Aorta (tissue), 5 donors: ENCODE measurements around the gene ZNF518B. TPM values are rescaled to one million over a fixed set of nuclear protein-coding genes. Genes with fewer than 3 reads are reported as not detected.
"Not testable (repeated sequence)": the region's sequence is repeated elsewhere in the genome, so short reads cannot be mapped to it uniquely, and the experiment has no call there.

Experiments used
- ATAC-seq: fragments of 200-7000 bp; cut with Tn5 transposase; one replicate; pipeline ENCODE4 v1.9.1; 2022; ENCODE audit warnings: moderate library complexity; ENCODE audit not compliant: low FRiP score
- DNase-seq, 2 donors: peaks; one replicate each; pipeline ENCODE4 v3.0.0-alpha.2; 2020
- H3K27ac ChIP-seq, 2 donors: one replicate each; pipeline ENCODE4 v1.5.1; 2013; ENCODE audit warnings: low read length in 2 of 2, mild to moderate bottlenecking in 2 of 2, moderate library complexity in 2 of 2, control low read depth in 1 of 2, inconsistent platforms in 1 of 2, low read depth in 1 of 2
- H3K27me3 ChIP-seq, 2 donors: one replicate each; pipeline ENCODE4 v1.6.1; 2013; ENCODE audit warnings: control low read depth in 1 of 2, low read length in 1 of 2, mild to moderate bottlenecking in 1 of 2, moderate library complexity in 1 of 2; ENCODE audit not compliant: insufficient read depth in 2 of 2, control insufficient read depth in 1 of 2
- H3K36me3 ChIP-seq, 2 donors: one replicate each; pipeline ENCODE4 v1.6.1; 2013; ENCODE audit warnings: control low read depth in 1 of 2, low read length in 1 of 2, mild to moderate bottlenecking in 1 of 2; ENCODE audit not compliant: insufficient read depth in 2 of 2, control insufficient read depth in 1 of 2
- H3K4me1 ChIP-seq, 2 donors: one replicate each; pipeline ENCODE4 v1.6.1; 2013; ENCODE audit warnings: low read length in 2 of 2, control low read depth in 1 of 2, mild to moderate bottlenecking in 1 of 2, moderate library complexity in 1 of 2; ENCODE audit not compliant: insufficient read depth in 2 of 2, control insufficient read depth in 1 of 2
- H3K4me3 ChIP-seq, 2 donors: one replicate each; pipeline ENCODE4 v1.5.1; 2013; ENCODE audit warnings: low read length in 2 of 2, control low read depth in 1 of 2, mild to moderate bottlenecking in 1 of 2
- H3K9me3 ChIP-seq: one replicate; pipeline ENCODE4 v1.6.1; 2013; ENCODE audit warnings: mild to moderate bottlenecking, low read length; ENCODE audit not compliant: control insufficient read depth
- WGBS, 2 donors: extraction: QIAGEN DNeasy Blood & Tissue Kit; methylation state at CpG; one replicate each; pipeline ENCODE4 v1.1.7; 2013; 5-methylcytosine and 5-hydroxymethylcytosine counted together
- intact Hi-C, 2 donors: fragments of 100-400 bp; cut with DNase I; formaldehyde crosslinking; loops; one replicate each; pipeline versions ENCODE4 v1.14.2 to v1.15.0; 2022
- polyA plus RNA-seq, 2 donors: library from polyadenylated mRNA; stranded (reverse); fragments of 200-250 nt; gene quantifications; one replicate each; pipeline ENCODE4 v1.2.3, GENCODE V29; 2013
- total RNA-seq, 2 donors: library from RNA; stranded (reverse); fragmentation: NEBNext Ultra II Directional; extraction: Animal tissue kit (Norgen Biotek cat#: 25700); gene quantifications; one replicate each; pipeline ENCODE4 v1.2.1, GENCODE V29; 2021
- donor health status: healthy with polysubstance abuse.
- donor health status: Bipolar disorder and iron deficiency.
- donor health status: DM: no; HTN: no; CAD: no.
- donor health status: DM: no; HTN: no; CAD: no.
- donor health status: DM: yes; HTN: yes; CAD: no.

ZNF518B gene
- total and polyA plus RNA-seq, 4 donors = 4.8 to 20.2 (median 10.9) TPM

- Histone ChIP-seq H3K4me3 (no peak overlapping the region), H3K36me3 (peaks cover 3 to 10% of the 10 kb centered on the region in 2 donors), H3K27ac (no peak overlapping the region), H3K9me3 (peaks cover 16% of the 10 kb centered on the region), H3K27me3 (no peaks in the 10 kb centered on the region), H3K4me1 (no peaks in the 10 kb centered on the region)
- intact Hi-C loops = no loop called here
- no peak for DNase-seq
- WGBS, 2 donors = 99 to 100% methylated on average over 1 of the region's 1 CpG
- no peak for ATAC-seq
These were observed 3.1 kb downstream of the ZNF518B start for GRCh38 chr4:10454121-10454520.

- Histone ChIP-seq H3K27ac (no peak overlapping the region), H3K9me3 (peaks cover 29% of the 10 kb centered on the region), H3K36me3 (peaks cover 10 to 18% of the 10 kb centered on the region in 2 donors), H3K27me3 (no peaks in the 10 kb centered on the region), H3K4me3 (no peak overlapping the region), H3K4me1 (no peaks in the 10 kb centered on the region)
- intact Hi-C loops = no loop called here
- DNase-seq = no peak
- 34 to 53% methylated on average over 5 of the region's 5 CpGs for WGBS, 2 donors
- ATAC-seq = no peak
These were observed 8.2 kb downstream of the ZNF518B start for GRCh38 chr4:10448991-10449390.

DNA sequence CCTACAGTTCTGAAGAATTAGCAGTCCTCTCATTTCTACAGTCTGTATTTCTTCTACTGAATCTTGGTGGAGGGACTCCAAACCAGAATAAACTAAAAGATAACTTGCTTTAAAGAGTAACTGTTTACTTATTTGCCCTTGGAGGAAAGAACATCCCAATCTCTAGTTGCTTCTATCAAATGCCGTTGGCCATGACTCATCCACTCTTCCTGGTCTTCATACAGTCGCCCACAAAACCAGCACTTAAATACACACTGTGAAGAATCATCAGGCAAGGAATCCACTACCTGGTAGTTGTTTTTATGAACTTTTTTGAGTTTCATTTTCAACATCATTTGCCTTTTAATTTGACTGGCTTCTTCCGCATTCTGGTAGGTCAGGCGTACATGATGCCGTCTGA lies 14.2 kb downstream of the ZNF518B start:
- Histone ChIP-seq H3K4me3 (no peak overlapping the region), H3K36me3 (peaks cover 7 to 21% of the 10 kb centered on the region in 2 donors), H3K4me1 (no peaks in the 10 kb centered on the region), H3K27me3 (no peaks in the 10 kb centered on the region), H3K9me3 (peaks cover 26% of the 10 kb centered on the region), H3K27ac (no peak overlapping the region)
- DNase-seq (no peak), ATAC-seq (no peak)
- WGBS, 2 donors = 96 to 97% methylated on average over 5 of the region's 5 CpGs
- intact Hi-C loops = no loop called here

- H3K36me3 ChIP-seq = peaks cover 7 to 14% of the 10 kb centered on the region in 2 donors
- no peak overlapping the region for H3K27ac ChIP-seq
- no peaks in the 10 kb centered on the region for H3K4me1 ChIP-seq
- 76 to 86% methylated on average over 4 of the region's 4 CpGs for WGBS, 2 donors
- H3K27me3 ChIP-seq = no peaks in the 10 kb centered on the region
- ATAC-seq (no peak), DNase-seq (no peak)
- H3K9me3 ChIP-seq = peaks cover 21% of the 10 kb centered on the region
- intact Hi-C loops = no loop called here
- H3K4me3 ChIP-seq = no peak overlapping the region
These were observed 15.7 kb downstream of the ZNF518B start for GRCh38 chr4:10441512-10441911.

GRCh38 chr4:10438924-10439323 lies 18.3 kb downstream of the ZNF518B start:
- Histone ChIP-seq H3K4me1 (no peaks in the 10 kb centered on the region), H3K27me3 (no peaks in the 10 kb centered on the region), H3K27ac (no peak overlapping the region), H3K4me3 (no peak overlapping the region), H3K9me3 (peaks cover 10% of the 10 kb centered on the region), H3K36me3 (peaks cover 0 to 5% of the 10 kb centered on the region in 2 donors)
- 76 to 83% methylated on average over 1 of the region's 1 CpG for WGBS, 2 donors
- DNase-seq = no peak
- ATAC-seq = no peak
- intact Hi-C loops = no loop called here

DNA sequence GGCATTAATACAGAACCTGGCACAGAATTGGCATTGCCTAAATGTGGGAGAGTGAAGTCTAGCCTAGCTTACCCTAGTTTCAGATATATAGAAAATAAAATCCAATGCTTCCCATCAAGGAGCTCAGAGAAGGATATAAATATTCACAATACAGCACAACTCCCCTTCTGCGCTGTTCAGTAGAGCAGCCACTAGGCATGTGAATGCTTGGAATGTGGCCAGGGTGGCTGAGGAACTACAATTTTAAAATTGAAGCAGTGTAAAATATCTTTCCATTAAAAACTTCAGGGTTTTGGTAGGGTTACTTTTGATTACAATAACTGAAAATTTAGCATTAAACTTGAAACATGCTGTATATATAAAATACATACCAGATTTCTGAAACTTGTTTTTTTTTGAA lies 19.5 kb downstream of the ZNF518B start:
- ATAC-seq = no peak
- DNase-seq = no peak
- intact Hi-C loops = no loop called here
- WGBS, 2 donors = 41 to 45% methylated on average over 1 of the region's 1 CpG
- H3K27me3 ChIP-seq = no peaks in the 10 kb centered on the region
- H3K9me3 ChIP-seq = peaks cover 1% of the 10 kb centered on the region
- no peak overlapping the region for H3K27ac ChIP-seq
- no peaks in the 10 kb centered on the region for H3K4me1 ChIP-seq
- H3K36me3 ChIP-seq = peaks cover 0 to 3% of the 10 kb centered on the region in 2 donors
- no peak overlapping the region for H3K4me3 ChIP-seq

- H3K27me3 ChIP-seq, H3K4me3 ChIP-seq, H3K27ac ChIP-seq, H3K9me3 ChIP-seq, DNase-seq, ATAC-seq, H3K36me3 ChIP-seq, intact Hi-C loops, H3K4me1 ChIP-seq: not testable (repeated sequence)
- 77 to 80% methylated on average over 8 of the region's 8 CpGs for WGBS, 2 donors
These were observed 29.5 kb downstream of the ZNF518B start for GRCh38 chr4:10427680-10428079.

- no peak for ATAC-seq
- Histone ChIP-seq H3K4me1 (no peaks in the 10 kb centered on the region), H3K27me3 (no peaks in the 10 kb centered on the region), H3K9me3 (no peaks in the 10 kb centered on the region), H3K36me3 (no peaks in the 10 kb centered on the region), H3K27ac (no peak overlapping the region), H3K4me3 (no peak overlapping the region)
- WGBS, 2 donors = 67 to 71% methylated on average over 3 of the region's 3 CpGs
- intact Hi-C loops = no loop called here
- DNase-seq = no peak
These were observed 35.7 kb downstream of the ZNF518B start for GRCh38 chr4:10421344-10422055.

- Histone ChIP-seq H3K9me3 (no peaks in the 10 kb centered on the region), H3K36me3 (no peaks in the 10 kb centered on the region), H3K27ac (no peak overlapping the region), H3K4me1 (no peaks in the 10 kb centered on the region), H3K4me3 (no peak overlapping the region), H3K27me3 (no peaks in the 10 kb centered on the region)
- intact Hi-C loops = no loop called here
- DNase-seq (no peak), ATAC-seq (no peak)
- 2 to 5% methylated on average over 6 of the region's 6 CpGs for WGBS, 2 donors
These were observed 39.5 kb downstream of the ZNF518B start for GRCh38 chr4:10417740-10418139.
